HEK293 (cell line): Measurements from ENCODE around the gene TMPRSS6.

ENCODE experiments used
- BCL11A ChIP-seq: fragments of 450-650 bp; formaldehyde crosslinking; IDR thresholded peaks from 2 replicates; pipeline ENCODE4 v1.5.1; 2016; ENCODE audit warnings: low read depth, missing biosample characterization, missing genetic modification characterization
- IKZF3 ChIP-seq: fragments of 450-650 bp; IDR thresholded peaks from 2 replicates; pipeline ENCODE4 v1.5.0; 2018; ENCODE audit warnings: missing biosample characterization, mild to moderate bottlenecking, missing genetic modification characterization, moderate library complexity
- TCF7L2 ChIP-seq: IDR thresholded peaks from 2 replicates; pipeline ENCODE4 v1.6.1; 2011; ENCODE audit warnings: low read depth, mild to moderate bottlenecking, inconsistent platforms, low read length, moderate library complexity, borderline replicate concordance
- YY1 ChIP-seq: fragments of 450-650 bp; formaldehyde crosslinking; IDR thresholded peaks from 2 replicates; pipeline ENCODE4 v1.5.1; 2018; ENCODE audit warnings: missing biosample characterization, missing genetic modification characterization
- ZBTB1 ChIP-seq: fragments of 450-650 bp; formaldehyde crosslinking; IDR thresholded peaks from 2 replicates; pipeline ENCODE4 v1.5.1; 2016; ENCODE audit warnings: missing biosample characterization, missing genetic modification characterization
- ZBTB20 ChIP-seq: fragments of 450-650 bp; formaldehyde crosslinking; IDR thresholded peaks from 2 replicates; pipeline ENCODE4 v1.5.1; 2016; ENCODE audit warnings: missing biosample characterization, missing genetic modification characterization
- ZFP41 ChIP-seq: fragments of 450-650 bp; formaldehyde crosslinking; IDR thresholded peaks from 2 replicates; pipeline ENCODE4 v1.5.1; 2016; ENCODE audit warnings: missing biosample characterization, missing genetic modification characterization, borderline replicate concordance
- ZNF354C ChIP-seq: fragments of 450-650 bp; formaldehyde crosslinking; IDR thresholded peaks from 2 replicates; pipeline ENCODE4 v1.5.1; 2016; ENCODE audit warnings: missing biosample characterization, missing genetic modification characterization, low read depth, borderline replicate concordance
- ZNF433 ChIP-seq: fragments of 450-650 bp; formaldehyde crosslinking; IDR thresholded peaks from 2 replicates; pipeline ENCODE4 v1.5.1; 2016; ENCODE audit warnings: missing biosample characterization, missing genetic modification characterization, low read depth
- ZNF561 ChIP-seq: fragments of 450-650 bp; IDR thresholded peaks from 2 replicates; pipeline ENCODE4 v1.5.1; 2018; ENCODE audit warnings: missing biosample characterization, missing genetic modification characterization, borderline replicate concordance
- ZNF629 ChIP-seq: fragments of 450-650 bp; formaldehyde crosslinking; IDR thresholded peaks from 2 replicates; pipeline ENCODE4 v1.5.1; 2017; ENCODE audit warnings: missing biosample characterization, missing genetic modification characterization
- TF ChIP-seq, protein P1 (sequence below): fragments of 450-650 bp; formaldehyde crosslinking; IDR thresholded peaks from 2 replicates; pipeline ENCODE4 v1.5.1; 2016; ENCODE audit warnings: missing biosample characterization, missing genetic modification characterization
- TF ChIP-seq, protein P2 (sequence below): fragments of 450-650 bp; formaldehyde crosslinking; IDR thresholded peaks from 2 replicates; pipeline ENCODE4 v1.5.1; 2016; ENCODE audit warnings: missing biosample characterization, missing genetic modification characterization
- TF ChIP-seq, protein P3 (sequence below): fragments of 450-650 bp; formaldehyde crosslinking; IDR thresholded peaks from 2 replicates; pipeline ENCODE4 v1.5.1; 2016; ENCODE audit warnings: missing biosample characterization, missing genetic modification characterization

DNA sequence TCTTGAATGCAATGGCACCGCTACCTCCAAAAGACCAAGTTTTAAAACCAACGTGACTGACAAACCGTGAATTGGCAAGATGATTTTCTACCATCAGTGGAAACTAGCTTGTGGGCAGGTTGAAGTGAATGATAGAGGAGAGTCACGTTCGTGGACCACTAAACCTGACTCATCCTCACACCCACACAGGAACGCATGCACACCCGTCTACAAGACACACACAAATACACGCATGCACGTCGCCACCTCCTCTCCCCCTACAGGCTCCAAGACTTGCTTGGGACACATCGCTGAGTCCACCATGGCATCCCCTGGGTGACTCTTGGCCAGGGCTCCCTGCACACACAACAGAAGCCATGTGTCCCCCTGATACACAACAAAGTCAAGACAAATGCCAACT is 14.4 kb downstream of the TMPRSS6 start:
- TF ChIP-seq BCL11A (tag by site-specific recombination), result no peak
- TF ChIP-seq, protein P1, sequence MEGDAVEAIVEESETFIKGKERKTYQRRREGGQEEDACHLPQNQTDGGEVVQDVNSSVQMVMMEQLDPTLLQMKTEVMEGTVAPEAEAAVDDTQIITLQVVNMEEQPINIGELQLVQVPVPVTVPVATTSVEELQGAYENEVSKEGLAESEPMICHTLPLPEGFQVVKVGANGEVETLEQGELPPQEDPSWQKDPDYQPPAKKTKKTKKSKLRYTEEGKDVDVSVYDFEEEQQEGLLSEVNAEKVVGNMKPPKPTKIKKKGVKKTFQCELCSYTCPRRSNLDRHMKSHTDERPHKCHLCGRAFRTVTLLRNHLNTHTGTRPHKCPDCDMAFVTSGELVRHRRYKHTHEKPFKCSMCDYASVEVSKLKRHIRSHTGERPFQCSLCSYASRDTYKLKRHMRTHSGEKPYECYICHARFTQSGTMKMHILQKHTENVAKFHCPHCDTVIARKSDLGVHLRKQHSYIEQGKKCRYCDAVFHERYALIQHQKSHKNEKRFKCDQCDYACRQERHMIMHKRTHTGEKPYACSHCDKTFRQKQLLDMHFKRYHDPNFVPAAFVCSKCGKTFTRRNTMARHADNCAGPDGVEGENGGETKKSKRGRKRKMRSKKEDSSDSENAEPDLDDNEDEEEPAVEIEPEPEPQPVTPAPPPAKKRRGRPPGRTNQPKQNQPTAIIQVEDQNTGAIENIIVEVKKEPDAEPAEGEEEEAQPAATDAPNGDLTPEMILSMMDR (tag by site-specific recombination), result no peak
- TF ChIP-seq, protein P2, sequence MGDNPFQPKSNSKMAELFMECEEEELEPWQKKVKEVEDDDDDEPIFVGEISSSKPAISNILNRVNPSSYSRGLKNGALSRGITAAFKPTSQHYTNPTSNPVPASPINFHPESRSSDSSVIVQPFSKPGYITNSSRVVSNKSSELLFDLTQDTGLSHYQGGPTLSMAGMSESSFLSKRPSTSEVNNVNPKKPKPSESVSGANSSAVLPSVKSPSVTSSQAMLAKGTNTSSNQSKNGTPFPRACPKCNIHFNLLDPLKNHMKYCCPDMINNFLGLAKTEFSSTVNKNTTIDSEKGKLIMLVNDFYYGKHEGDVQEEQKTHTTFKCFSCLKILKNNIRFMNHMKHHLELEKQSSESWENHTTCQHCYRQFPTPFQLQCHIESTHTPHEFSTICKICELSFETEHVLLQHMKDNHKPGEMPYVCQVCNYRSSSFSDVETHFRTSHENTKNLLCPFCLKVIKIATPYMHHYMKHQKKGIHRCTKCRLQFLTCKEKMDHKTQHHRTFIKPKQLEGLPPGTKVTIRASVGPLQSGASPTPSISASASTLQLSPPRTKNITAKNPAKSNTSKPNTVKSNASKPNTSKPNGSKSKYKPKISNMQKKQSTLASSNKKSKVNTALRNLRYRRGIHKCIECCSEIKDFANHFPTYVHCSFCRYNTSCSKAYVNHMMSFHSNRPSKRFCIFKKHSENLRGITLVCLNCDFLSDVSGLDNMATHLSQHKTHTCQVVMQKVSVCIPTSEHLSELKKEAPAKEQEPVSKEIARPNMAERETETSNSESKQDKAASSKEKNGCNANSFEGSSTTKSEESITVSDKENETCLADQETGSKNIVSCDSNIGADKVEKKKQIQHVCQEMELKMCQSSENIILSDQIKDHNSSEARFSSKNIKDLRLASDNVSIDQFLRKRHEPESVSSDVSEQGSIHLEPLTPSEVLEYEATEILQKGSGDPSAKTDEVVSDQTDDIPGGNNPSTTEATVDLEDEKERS (tag by site-specific recombination), result no peak
- no peak for TF ChIP-seq TCF7L2
- TF ChIP-seq ZNF354C (tag by site-specific recombination), result no peak
- no peak for TF ChIP-seq ZFP41 (tag by site-specific recombination)
- TF ChIP-seq ZNF433 (tag by site-specific recombination), result no peak
- TF ChIP-seq, protein P3, sequence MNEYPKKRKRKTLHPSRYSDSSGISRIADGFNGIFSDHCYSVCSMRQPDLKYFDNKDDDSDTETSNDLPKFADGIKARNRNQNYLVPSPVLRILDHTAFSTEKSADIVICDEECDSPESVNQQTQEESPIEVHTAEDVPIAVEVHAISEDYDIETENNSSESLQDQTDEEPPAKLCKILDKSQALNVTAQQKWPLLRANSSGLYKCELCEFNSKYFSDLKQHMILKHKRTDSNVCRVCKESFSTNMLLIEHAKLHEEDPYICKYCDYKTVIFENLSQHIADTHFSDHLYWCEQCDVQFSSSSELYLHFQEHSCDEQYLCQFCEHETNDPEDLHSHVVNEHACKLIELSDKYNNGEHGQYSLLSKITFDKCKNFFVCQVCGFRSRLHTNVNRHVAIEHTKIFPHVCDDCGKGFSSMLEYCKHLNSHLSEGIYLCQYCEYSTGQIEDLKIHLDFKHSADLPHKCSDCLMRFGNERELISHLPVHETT (tag by site-specific recombination), result no peak
- no peak for TF ChIP-seq ZBTB20 (tag by site-specific recombination)
- no peak for TF ChIP-seq ZBTB1 (tag by site-specific recombination)
- TF ChIP-seq IKZF3 (tag by site-specific recombination), result no peak
- no peak for TF ChIP-seq ZNF561
- no peak for TF ChIP-seq ZNF629 (tag by site-specific recombination)
- TF ChIP-seq YY1 (tag by site-specific recombination), result no peak
